ENCODE data around the gene MATN1. TPM values are rescaled to one million over a fixed set of nuclear protein-coding genes. Genes with fewer than 3 reads are reported as not detected.
"Not testable (repeated sequence)": the region's sequence is repeated elsewhere in the genome, so short reads cannot be mapped to it uniquely, and the experiment has no call there.

Gene MATN1
- total and polyA plus RNA-seq, 9 donors = 0.10 to 0.95 (median 0.51) TPM

DNA sequence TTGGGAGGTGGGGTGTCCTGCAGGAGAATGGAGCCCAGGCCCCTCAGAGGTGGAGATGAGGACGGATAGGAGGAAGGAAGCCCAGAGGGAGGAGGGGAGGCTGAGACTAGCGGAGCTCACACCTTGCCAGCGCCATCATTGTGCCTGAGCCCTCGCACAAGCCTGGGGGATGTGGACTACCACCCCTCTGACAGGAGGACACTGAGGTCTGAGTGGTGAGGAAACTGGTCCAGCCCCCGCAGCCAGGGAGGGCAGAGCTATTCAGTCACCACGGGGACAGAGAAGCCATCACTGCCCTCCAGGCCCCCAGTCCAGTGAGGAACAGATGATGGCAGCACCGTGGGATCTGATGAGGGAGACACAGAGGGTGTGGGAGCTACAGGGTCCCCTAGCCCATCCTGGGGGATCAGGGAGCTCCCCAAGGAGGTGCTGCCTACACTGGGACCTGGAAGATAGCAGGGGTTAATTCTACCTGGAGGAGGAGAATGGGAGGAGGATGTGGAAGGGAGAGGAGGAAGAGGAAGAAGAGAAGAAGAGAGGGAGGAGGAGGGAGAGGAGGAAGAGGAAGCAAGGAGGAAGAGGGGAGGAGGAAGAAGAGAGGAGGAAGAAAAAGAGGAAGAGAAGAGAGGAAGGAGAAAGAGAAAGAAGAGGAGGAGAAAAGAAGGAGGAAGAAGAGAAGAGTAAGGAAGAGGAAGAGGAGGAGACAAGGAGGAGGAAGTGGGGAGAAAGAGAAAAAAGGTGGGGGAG, 31.0 kb downstream of the MATN1 start:
- no peak overlapping the region for H3K27ac ChIP-seq
- intact Hi-C loops (cut with DNase I) = no loop called here
- no peaks in the 10 kb centered on the region for H3K27me3 ChIP-seq
- WGBS, 3 donors = 71 to 76% (median 72%) methylated on average over 7 of the region's 7 CpGs
- no peak overlapping the region for H3K4me3 ChIP-seq
- no peaks in the 10 kb centered on the region for H3K9me3 ChIP-seq
- DNase-seq = no peak
- no peaks in the 10 kb centered on the region for H3K4me1 ChIP-seq (ENCODE audit: insufficient read depth)
- TF ChIP-seq, protein P1, sequence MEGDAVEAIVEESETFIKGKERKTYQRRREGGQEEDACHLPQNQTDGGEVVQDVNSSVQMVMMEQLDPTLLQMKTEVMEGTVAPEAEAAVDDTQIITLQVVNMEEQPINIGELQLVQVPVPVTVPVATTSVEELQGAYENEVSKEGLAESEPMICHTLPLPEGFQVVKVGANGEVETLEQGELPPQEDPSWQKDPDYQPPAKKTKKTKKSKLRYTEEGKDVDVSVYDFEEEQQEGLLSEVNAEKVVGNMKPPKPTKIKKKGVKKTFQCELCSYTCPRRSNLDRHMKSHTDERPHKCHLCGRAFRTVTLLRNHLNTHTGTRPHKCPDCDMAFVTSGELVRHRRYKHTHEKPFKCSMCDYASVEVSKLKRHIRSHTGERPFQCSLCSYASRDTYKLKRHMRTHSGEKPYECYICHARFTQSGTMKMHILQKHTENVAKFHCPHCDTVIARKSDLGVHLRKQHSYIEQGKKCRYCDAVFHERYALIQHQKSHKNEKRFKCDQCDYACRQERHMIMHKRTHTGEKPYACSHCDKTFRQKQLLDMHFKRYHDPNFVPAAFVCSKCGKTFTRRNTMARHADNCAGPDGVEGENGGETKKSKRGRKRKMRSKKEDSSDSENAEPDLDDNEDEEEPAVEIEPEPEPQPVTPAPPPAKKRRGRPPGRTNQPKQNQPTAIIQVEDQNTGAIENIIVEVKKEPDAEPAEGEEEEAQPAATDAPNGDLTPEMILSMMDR (IDR thresholded peaks at IDR 0.05) = no peak
- TF ChIP-seq POLR2A (IDR thresholded peaks at IDR 0.05) (no peak), EP300 (IDR thresholded peaks at IDR 0.05) (no peak)
- H3K36me3 ChIP-seq = no peaks in the 10 kb centered on the region

DNA sequence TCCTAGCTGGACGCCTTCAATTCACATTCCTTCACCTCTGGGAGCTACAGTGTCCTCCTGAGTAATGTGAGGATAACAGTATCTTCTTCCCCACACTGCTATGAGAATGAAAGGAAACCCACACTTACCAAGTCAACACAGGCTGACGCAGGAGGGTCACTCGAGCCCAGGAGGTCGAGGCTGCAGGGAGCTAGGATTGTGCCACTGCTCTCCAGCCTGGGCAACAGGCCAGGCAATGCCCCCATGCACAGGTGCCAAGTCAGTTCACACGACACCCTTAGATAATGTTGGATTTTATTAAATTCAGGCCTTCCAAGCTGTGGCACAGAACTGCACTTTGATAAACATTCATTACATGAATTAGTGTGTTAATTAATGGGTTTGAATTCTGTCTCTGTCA, 31.9 kb downstream of the MATN1 start:
- WGBS, 3 donors = 51 to 75% (median 59%) methylated on average over 5 of the region's 5 CpGs
- no peak overlapping the region for H3K27ac ChIP-seq
- TF ChIP-seq EP300 (IDR thresholded peaks at IDR 0.05) (no peak), POLR2A (IDR thresholded peaks at IDR 0.05) (no peak)
- TF ChIP-seq, protein P1 (IDR thresholded peaks at IDR 0.05) = no peak
- H3K9me3 ChIP-seq = no peaks in the 10 kb centered on the region
- H3K36me3 ChIP-seq = no peaks in the 10 kb centered on the region
- no peak for DNase-seq
- no peaks in the 10 kb centered on the region for H3K27me3 ChIP-seq
- no peak overlapping the region for H3K4me3 ChIP-seq
- intact Hi-C loops (cut with DNase I) = no loop called here
- H3K4me1 ChIP-seq (ENCODE audit: insufficient read depth) = no peaks in the 10 kb centered on the region

DNA sequence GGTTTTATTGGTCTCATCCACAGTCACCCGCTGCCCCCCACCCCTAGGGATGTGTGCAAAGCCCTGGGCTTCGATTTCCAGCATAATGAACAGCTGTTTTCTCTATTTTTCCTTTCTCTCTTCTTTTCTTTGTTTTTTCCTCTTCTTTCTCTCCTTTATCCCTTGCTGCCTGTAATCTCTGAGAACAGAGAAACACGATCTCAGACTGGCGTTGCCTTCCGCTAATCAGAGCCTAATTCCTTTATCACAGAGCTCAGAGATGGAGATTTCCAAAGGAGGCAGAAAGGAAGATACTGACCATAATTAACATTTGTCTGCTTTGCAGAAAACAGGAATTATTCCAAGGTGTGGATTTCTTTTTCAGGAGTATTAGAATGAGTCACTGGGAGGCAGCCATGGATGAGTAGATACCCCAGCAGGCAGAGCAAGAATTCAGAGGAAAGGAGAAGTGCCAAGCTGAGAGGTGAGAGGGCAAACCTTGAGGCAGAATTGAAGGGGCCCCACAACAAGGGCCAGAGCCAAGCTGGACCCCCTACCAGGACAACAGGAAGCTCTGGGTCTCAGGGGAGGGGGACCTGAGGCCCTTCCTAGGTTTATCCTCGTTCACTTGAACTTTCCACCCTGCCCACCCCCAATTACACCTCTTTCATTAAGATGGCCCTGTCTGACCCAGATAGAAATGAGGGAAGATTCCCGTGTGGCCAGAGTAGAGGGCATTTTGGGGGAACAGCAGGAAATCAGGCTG, 33.3 kb downstream of the MATN1 start:
- no peaks in the 10 kb centered on the region for H3K4me1 ChIP-seq (ENCODE audit: insufficient read depth)
- intact Hi-C loops (cut with DNase I) = no loop called here
- TF ChIP-seq EP300 (IDR thresholded peaks at IDR 0.05) = no peak
- TF ChIP-seq, protein P1 (IDR thresholded peaks at IDR 0.05) = no peak
- TF ChIP-seq POLR2A (IDR thresholded peaks at IDR 0.05) = no peak
- no peaks in the 10 kb centered on the region for H3K27me3 ChIP-seq
- H3K9me3 ChIP-seq = no peaks in the 10 kb centered on the region
- H3K4me3 ChIP-seq = no peak overlapping the region
- no peaks in the 10 kb centered on the region for H3K36me3 ChIP-seq
- H3K27ac ChIP-seq = no peak overlapping the region
- no peak for DNase-seq
- WGBS, 3 donors = 32 to 42% (median 38%) methylated on average over 7 of the region's 7 CpGs

- no peaks in the 10 kb centered on the region for H3K4me1 ChIP-seq (ENCODE audit: insufficient read depth)
- H3K27me3 ChIP-seq = no peaks in the 10 kb centered on the region
- WGBS, 3 donors = 78 to 81% (median 81%) methylated on average over 8 to 11 of the region's 11 CpGs
- no peaks in the 10 kb centered on the region for H3K9me3 ChIP-seq
- intact Hi-C loops (cut with DNase I) = no loop called here
- H3K27ac ChIP-seq = no peak overlapping the region
- no peak overlapping the region for H3K4me3 ChIP-seq
- DNase-seq = no peak
- TF ChIP-seq, protein P1 (IDR thresholded peaks at IDR 0.05) = no peak
- TF ChIP-seq EP300 (IDR thresholded peaks at IDR 0.05) (no peak), POLR2A (IDR thresholded peaks at IDR 0.05) (no peak)
- H3K36me3 ChIP-seq = no peaks in the 10 kb centered on the region
These were observed 34.2 kb downstream of the MATN1 start for GRCh38 chr1:30688920-30689794.

- DNase-seq, H3K36me3 ChIP-seq, H3K27ac ChIP-seq: not testable (repeated sequence)
These were observed 34.9 kb downstream of the MATN1 start for GRCh38 chr1:30688516-30688915.

More at GRCh38 chr1:30688516-30688915, 34.9 kb downstream of the MATN1 start:
- H3K27me3 ChIP-seq; H3K4me3 ChIP-seq; H3K9me3 ChIP-seq; H3K4me1 ChIP-seq (ENCODE audit: insufficient read depth); intact Hi-C loops (cut with DNase I): not testable (repeated sequence)
- 90 to 95% (median 91%) methylated on average over 9 of the region's 9 CpGs for WGBS, 3 donors
